Natural killer cell (primary cell): ENCODE results near the gene TEX54. TPM values are rescaled to one million over a fixed set of nuclear protein-coding genes. Genes with fewer than 3 reads are reported as not detected.

ENCODE experiments used
- ATAC-seq, 3 donors: fragments of 150-1000 bp in 2 of 3; fragments of 200-7000 bp in 1 of 3; cut with Tn5 transposase; 1 replicate in 1 of 3; 2 replicates in 2 of 3; pipeline ENCODE4 v1.10.0; 2021; ENCODE audit warnings: mild to moderate bottlenecking in 2 of 3, moderate library complexity in 2 of 3
- DNase-seq, 2 donors: peaks; one replicate each; pipeline versions ENCODE4 v3.0.0 to v3.0.0-alpha.2; 2013 to 2021; ENCODE audit warnings: mixed read lengths in 1 of 2
- H3K27ac ChIP-seq: one replicate; pipeline ENCODE4 v1.5.1; 2013; ENCODE audit warnings: mild to moderate bottlenecking, low read length
- H3K27me3 ChIP-seq: one replicate; pipeline ENCODE4 v1.6.1; 2013; ENCODE audit warnings: low read length; ENCODE audit not compliant: control insufficient read depth, insufficient read depth
- H3K36me3 ChIP-seq: one replicate; pipeline ENCODE4 v1.6.1; 2013; ENCODE audit warnings: low read length; ENCODE audit not compliant: control insufficient read depth, insufficient read depth
- H3K4me1 ChIP-seq: one replicate; pipeline ENCODE4 v1.6.1; 2013; ENCODE audit warnings: low read length; ENCODE audit not compliant: control insufficient read depth, insufficient read depth
- H3K4me3 ChIP-seq: one replicate; pipeline ENCODE4 v1.5.1; 2013; ENCODE audit warnings: low read length
- H3K9me3 ChIP-seq: one replicate; pipeline ENCODE4 v1.6.1; 2013; ENCODE audit warnings: low read length; ENCODE audit not compliant: control insufficient read depth, insufficient read depth
- H3K27ac Mint-ChIP-seq, 2 donors: one replicate each; pipeline ENCODE4 v1.8.0; 2022; ENCODE audit warnings: mild to moderate bottlenecking in 2 of 2, mixed read lengths in 2 of 2, moderate library complexity in 1 of 2
- H3K27me3 Mint-ChIP-seq, 2 donors: one replicate each; pipeline ENCODE4 v1.8.0; 2022; ENCODE audit warnings: low read depth in 2 of 2, mixed read lengths in 2 of 2
- H3K36me3 Mint-ChIP-seq: one replicate; pipeline ENCODE4 v1.8.0; 2022; ENCODE audit warnings: mixed read lengths
- H3K4me1 Mint-ChIP-seq, 2 donors: one replicate each; pipeline ENCODE4 v1.8.0; 2022; ENCODE audit warnings: mixed read lengths in 2 of 2
- H3K4me3 Mint-ChIP-seq: one replicate; pipeline ENCODE4 v1.8.0; 2022; ENCODE audit warnings: mild to moderate bottlenecking, moderate library complexity, mixed read lengths
- H3K9me3 Mint-ChIP-seq, 2 donors: one replicate each; pipeline ENCODE4 v1.8.0; 2022; ENCODE audit warnings: mixed read lengths in 2 of 2
- CTCF ChIP-seq: fragments of 200-600 bp; IDR thresholded peaks from one replicate; pipeline ENCODE4 v1.8.0; 2022; ENCODE audit warnings: antibody characterized with exemption
- WGBS: methylation state at CpG from one replicate; pipeline ENCODE4 v1.1.7; 2013; ENCODE audit warnings: missing lambda C conversion rate; ENCODE audit not compliant: insufficient coverage; 5-methylcytosine and 5-hydroxymethylcytosine counted together
- intact Hi-C: fragments of 100-400 bp; cut with micrococcal nuclease; formaldehyde crosslinking; loops from one replicate; pipeline ENCODE4 v1.14.2; 2022
- total RNA-seq, 4 donors: library from RNA; stranded (reverse); fragments of 120-200 nt in 1 of 4; gene quantifications; one replicate each; pipeline versions ENCODE4 v1.2.3 to v1.2.4, GENCODE V29; 2013 to 2022

The TEX54 gene
- total RNA-seq, 3 donors from 2014 or later (not counting 1 experiment from before 2014, with no cell fraction given): not detected

- Histone ChIP-seq H3K27me3 (no peaks in the 10 kb centered on the region), H3K4me3 (no peak overlapping the region), H3K36me3 (peaks cover 67% of the 10 kb centered on the region), H3K9me3 (no peaks in the 10 kb centered on the region), H3K4me1 (no peaks in the 10 kb centered on the region), H3K27ac (no peak overlapping the region)
- no peak for TF ChIP-seq CTCF
- Mint-ChIP-seq H3K27ac (peak overlapping the region in 1 of 2 donors; percentile 6), H3K27me3 (no peaks in the 10 kb centered on the region), H3K36me3 (peaks cover 24% of the 10 kb centered on the region), H3K9me3 (no peaks in the 10 kb centered on the region), H3K4me1 (peaks cover 4 to 14% of the 10 kb centered on the region in 2 donors), H3K4me3 (no peak overlapping the region)
- ATAC-seq: no peak
- intact Hi-C loops: no loop called here
- DNase-seq: no peak
- WGBS: 100% methylated on average over 3 of the region's 3 CpGs
Observed at GRCh38 chr11:62823677-62824076, 9.0 kb downstream of the TEX54 start.

- peaks cover 35% of the 10 kb centered on the region for H3K36me3 ChIP-seq
- peak overlapping the region in 1 of 2 donors; percentile 27 for H3K27ac Mint-ChIP-seq
- peaks cover 15% of the 10 kb centered on the region for H3K36me3 Mint-ChIP-seq
- peak overlapping the region; percentile 6 for H3K4me3 Mint-ChIP-seq
- H3K4me3 ChIP-seq: no peak overlapping the region
- no peaks in the 10 kb centered on the region for H3K4me1 Mint-ChIP-seq
- no peaks in the 10 kb centered on the region for H3K27me3 Mint-ChIP-seq
- DNase-seq (no peak), ATAC-seq (no peak)
- WGBS: 93% methylated on average over 4 of the region's 4 CpGs
- H3K4me1 ChIP-seq: no peaks in the 10 kb centered on the region
- TF ChIP-seq CTCF: no peak
- no peaks in the 10 kb centered on the region for H3K27me3 ChIP-seq
- H3K9me3 ChIP-seq: no peaks in the 10 kb centered on the region
- intact Hi-C loops: no loop called here
- no peak overlapping the region for H3K27ac ChIP-seq
- no peaks in the 10 kb centered on the region for H3K9me3 Mint-ChIP-seq
Observed at GRCh38 chr11:62817129-62817528, 15.5 kb downstream of the TEX54 start.

- no peak overlapping the region for H3K4me3 Mint-ChIP-seq
- Histone ChIP-seq H3K4me1 (no peaks in the 10 kb centered on the region), H3K9me3 (no peaks in the 10 kb centered on the region), H3K27ac (no peak overlapping the region), H3K36me3 (peaks cover 29% of the 10 kb centered on the region), H3K4me3 (no peak overlapping the region), H3K27me3 (no peaks in the 10 kb centered on the region)
- H3K27me3 Mint-ChIP-seq: no peaks in the 10 kb centered on the region
- no peak for DNase-seq
- intact Hi-C loops: no loop called here
- no peaks in the 10 kb centered on the region for H3K9me3 Mint-ChIP-seq
- H3K27ac Mint-ChIP-seq: peak overlapping the region in 1 of 2 donors; percentile 27
- over 99% methylated on average over 8 of the region's 8 CpGs for WGBS
- no peak for ATAC-seq
- peaks cover 15% of the 10 kb centered on the region for H3K36me3 Mint-ChIP-seq
- H3K4me1 Mint-ChIP-seq: no peaks in the 10 kb centered on the region
- TF ChIP-seq CTCF: no peak
Observed at GRCh38 chr11:62816557-62816956, 16.1 kb downstream of the TEX54 start.

- intact Hi-C loops: no loop called here
- H3K9me3 Mint-ChIP-seq: no peaks in the 10 kb centered on the region
- TF ChIP-seq CTCF: no peak
- H3K27ac ChIP-seq: no peak overlapping the region
- DNase-seq (no peak), ATAC-seq (peak in 1 of 3 donors; percentile 11)
- no peaks in the 10 kb centered on the region for H3K27me3 Mint-ChIP-seq
- peaks cover 1% of the 10 kb centered on the region for H3K4me1 ChIP-seq
- H3K9me3 ChIP-seq: no peaks in the 10 kb centered on the region
- no peaks in the 10 kb centered on the region for H3K36me3 Mint-ChIP-seq
- H3K36me3 ChIP-seq: peaks cover 15% of the 10 kb centered on the region
- no peak overlapping the region for H3K4me3 Mint-ChIP-seq
- H3K4me1 Mint-ChIP-seq: peaks cover 0 to 3% of the 10 kb centered on the region in 2 donors
- peak overlapping the region in 1 of 2 donors; percentile 6 for H3K27ac Mint-ChIP-seq
- H3K27me3 ChIP-seq: no peaks in the 10 kb centered on the region
- 76% methylated on average over 2 of the region's 2 CpGs for WGBS
- no peak overlapping the region for H3K4me3 ChIP-seq
Observed at GRCh38 chr11:62811659-62812058, 21.0 kb downstream of the TEX54 start.
